Central memory CD8-positive, alpha-beta T cell (primary cell): ENCODE results near the gene BDNF.
A peak's percentile ranks its signal among the peaks of the same experiment; 100 is the strongest.
"Not testable (repeated sequence)": the region's sequence is repeated elsewhere in the genome, so short reads cannot be mapped to it uniquely, and the experiment has no call there.

Experiments used
- ATAC-seq: fragments of 150-1000 bp; cut with Tn5 transposase; replicated peaks from 2 replicates; pipeline ENCODE4 v1.10.0; 2022; ENCODE audit warnings: mild to moderate bottlenecking, moderate FRiP score, moderate number of reproducible peaks; ENCODE audit not compliant: poor library complexity, severe bottlenecking; ENCODE audit errors: extremely low read depth
- DNase-seq, 2 donors: peaks; one replicate each; pipeline ENCODE4 v3.0.0; 2021; ENCODE audit warnings: low spot score in 2 of 2
- H3K27ac Mint-ChIP-seq: one replicate; pipeline ENCODE4 v1.8.0; 2022; ENCODE audit warnings: low read depth, mild to moderate bottlenecking, moderate library complexity, mixed read lengths
- H3K27me3 Mint-ChIP-seq: one replicate; pipeline ENCODE4 v1.8.0; 2022; ENCODE audit warnings: mixed read lengths
- H3K36me3 Mint-ChIP-seq: one replicate; pipeline ENCODE4 v1.8.0; 2022; ENCODE audit warnings: mild to moderate bottlenecking, moderate library complexity, mixed read lengths; ENCODE audit not compliant: insufficient read depth
- H3K4me1 Mint-ChIP-seq: one replicate; pipeline ENCODE4 v1.8.0; 2022; ENCODE audit warnings: mixed read lengths
- H3K4me3 Mint-ChIP-seq: one replicate; pipeline ENCODE4 v1.8.0; 2022; ENCODE audit warnings: mild to moderate bottlenecking, moderate library complexity, mixed read lengths
- H3K9me3 Mint-ChIP-seq: one replicate; pipeline ENCODE4 v1.8.0; 2022; ENCODE audit warnings: mixed read lengths

Gene BDNF

GRCh38 chr11:27700351-27701301, at the start of gene BDNF:
BDNF (minus strand) TSS chr11:27700455; CDS start chr11:27658564, 41,891 bp downstream.
- Mint-ChIP-seq H3K4me3 (peak within 1 kb of the TSS; percentile 74), H3K27me3 (peaks cover 92% of the 10 kb centered on the region), H3K9me3 (no peaks in the 10 kb centered on the region), H3K4me1 (peaks cover 25% of the 10 kb centered on the region), H3K36me3 (peaks cover 3% of the 10 kb centered on the region), H3K27ac (peak within 1 kb of the TSS; percentile 37)
- no peak for DNase-seq
- no peak for ATAC-seq

GRCh38 chr11:27740362-27741013, 40.2 kb upstream of the BDNF start:
- DNase-seq (no peak), ATAC-seq (no peak)
- Mint-ChIP-seq H3K9me3 (peaks cover 12% of the 10 kb centered on the region), H3K27ac (no peak overlapping the region), H3K27me3 (no peaks in the 10 kb centered on the region), H3K4me1 (no peaks in the 10 kb centered on the region), H3K4me3 (no peak overlapping the region), H3K36me3 (no peaks in the 10 kb centered on the region)

GRCh38 chr11:27735281-27735680, 35.0 kb upstream of the BDNF start:
- no peaks in the 10 kb centered on the region for H3K4me1 Mint-ChIP-seq
- no peak overlapping the region for H3K27ac Mint-ChIP-seq

GRCh38 chr11:27731803-27732202, 31.5 kb upstream of the BDNF start:
- H3K4me1 Mint-ChIP-seq, H3K9me3 Mint-ChIP-seq, DNase-seq, H3K4me3 Mint-ChIP-seq, H3K27ac Mint-ChIP-seq, H3K36me3 Mint-ChIP-seq, ATAC-seq, H3K27me3 Mint-ChIP-seq: not testable (repeated sequence)

More at GRCh38 chr11:27735281-27735680, 35.0 kb upstream of the BDNF start:
- Mint-ChIP-seq H3K36me3 (no peaks in the 10 kb centered on the region), H3K4me3 (no peak overlapping the region), H3K9me3 (peaks cover 13% of the 10 kb centered on the region), H3K27me3 (no peaks in the 10 kb centered on the region)
- DNase-seq (no peak), ATAC-seq (no peak)

- ATAC-seq (no peak), DNase-seq (no peak)
- H3K4me1 Mint-ChIP-seq = no peaks in the 10 kb centered on the region
- H3K27me3 Mint-ChIP-seq = peaks cover 29% of the 10 kb centered on the region
- H3K27ac Mint-ChIP-seq = no peak overlapping the region
- H3K9me3 Mint-ChIP-seq = no peaks in the 10 kb centered on the region
- H3K4me3 Mint-ChIP-seq = no peak overlapping the region
- peaks cover 2% of the 10 kb centered on the region for H3K36me3 Mint-ChIP-seq
Measured at GRCh38 chr11:27726981-27727380, 26.7 kb upstream of the BDNF start.

GRCh38 chr11:27723687-27724086, 23.4 kb upstream of the BDNF start:
- H3K9me3 Mint-ChIP-seq = peaks cover 7% of the 10 kb centered on the region
- ATAC-seq (no peak), DNase-seq (no peak)
- H3K4me1 Mint-ChIP-seq = no peaks in the 10 kb centered on the region
- H3K4me3 Mint-ChIP-seq = no peak overlapping the region
- peaks cover 58% of the 10 kb centered on the region for H3K27me3 Mint-ChIP-seq
- peaks cover 2% of the 10 kb centered on the region for H3K36me3 Mint-ChIP-seq
- no peak overlapping the region for H3K27ac Mint-ChIP-seq

GRCh38 chr11:27722953-27723344, 22.7 kb upstream of the BDNF start:
- Mint-ChIP-seq H3K27me3 (peaks cover 65% of the 10 kb centered on the region), H3K36me3 (peaks cover 2% of the 10 kb centered on the region), H3K27ac (no peak overlapping the region), H3K9me3 (peaks cover 7% of the 10 kb centered on the region), H3K4me1 (no peaks in the 10 kb centered on the region), H3K4me3 (no peak overlapping the region)
- ATAC-seq = no peak
- DNase-seq = no peak

- Mint-ChIP-seq H3K36me3 (peaks cover 2% of the 10 kb centered on the region), H3K4me1 (no peaks in the 10 kb centered on the region), H3K4me3 (no peak overlapping the region), H3K9me3 (peaks cover 7% of the 10 kb centered on the region), H3K27me3 (peaks cover 70% of the 10 kb centered on the region), H3K27ac (no peak overlapping the region)
- no peak for DNase-seq
- no peak for ATAC-seq
Measured at GRCh38 chr11:27722117-27722952, 22.1 kb upstream of the BDNF start.

GRCh38 chr11:27721264-27722116, 21.2 kb upstream of the BDNF start:
- H3K4me1 Mint-ChIP-seq = no peaks in the 10 kb centered on the region
- DNase-seq (no peak), ATAC-seq (no peak)
- H3K9me3 Mint-ChIP-seq = peaks cover 7% of the 10 kb centered on the region
- peaks cover 70% of the 10 kb centered on the region for H3K27me3 Mint-ChIP-seq
- no peak overlapping the region for H3K4me3 Mint-ChIP-seq
- no peak overlapping the region for H3K27ac Mint-ChIP-seq
- peaks cover 2% of the 10 kb centered on the region for H3K36me3 Mint-ChIP-seq

- peaks cover 70% of the 10 kb centered on the region for H3K27me3 Mint-ChIP-seq
- peaks cover 7% of the 10 kb centered on the region for H3K9me3 Mint-ChIP-seq
- H3K36me3 Mint-ChIP-seq = peaks cover 2% of the 10 kb centered on the region
- no peak overlapping the region for H3K4me3 Mint-ChIP-seq
- ATAC-seq (no peak), DNase-seq (no peak)
- no peaks in the 10 kb centered on the region for H3K4me1 Mint-ChIP-seq
- no peak overlapping the region for H3K27ac Mint-ChIP-seq
Measured at GRCh38 chr11:27720277-27720830, 20.1 kb upstream of the BDNF start.

GRCh38 chr11:27719546-27719925, 19.3 kb upstream of the BDNF start:
- DNase-seq = no peak
- peaks cover 67% of the 10 kb centered on the region for H3K27me3 Mint-ChIP-seq
- no peaks in the 10 kb centered on the region for H3K36me3 Mint-ChIP-seq
- no peaks in the 10 kb centered on the region for H3K4me1 Mint-ChIP-seq
- no peak overlapping the region for H3K27ac Mint-ChIP-seq
- ATAC-seq = no peak
- no peak overlapping the region for H3K4me3 Mint-ChIP-seq
- H3K9me3 Mint-ChIP-seq = peaks cover 7% of the 10 kb centered on the region
